ENCODE data around the gene VWA7.

- no peak for TF ChIP-seq POLR2A (IDR thresholded peaks at IDR 0.05; ENCODE audit: low read length)
- TF ChIP-seq GATA1 (IDR thresholded peaks at IDR 0.05; ENCODE audit: low read depth, low read length): no peak
Measured at GRCh38 chr6:31796993-31797385, 19.9 kb upstream of the VWA7 start.

Measured in erythroblast (primary cell).